LNCaP clone FGC (cell line): Measurements from ENCODE around the gene ALDH6A1.
"Not testable (repeated sequence)": the region's sequence is repeated elsewhere in the genome, so short reads cannot be mapped to it uniquely, and the experiment has no call there.

Experiments
- DNase-seq: peaks from one replicate; pipeline ENCODE4 v3.0.0-alpha.2; 2011; ENCODE audit warnings: low read depth
- H3K4me3 ChIP-seq: 2 replicates; pipeline ENCODE4 v1.5.1; 2011; ENCODE audit warnings: mild to moderate bottlenecking, low read depth, low read length, control low read depth
- CTCF ChIP-seq: IDR thresholded peaks from 2 replicates; pipeline ENCODE4 v1.5.1; 2012; ENCODE audit warnings: mild to moderate bottlenecking; ENCODE audit not compliant: control insufficient read depth, insufficient read depth; ENCODE audit errors: extremely low read depth

ALDH6A1 gene

GRCh38 chr14:74084277-74085046 lies at the start of gene ALDH6A1, which contains the start of gene LIN52:
Gene ALDH6A1, minus strand, starts transcription at chr14:74084453. Its CDS starts 59 bp downstream, at chr14:74084394.
Gene LIN52, plus strand, starts transcription at chr14:74084956. Its CDS starts 19 bp downstream, at chr14:74084975.
- peak; percentile 100 for DNase-seq
- no peak for TF ChIP-seq CTCF
- peak within 1 kb of the TSS; percentile 98 for H3K4me3 ChIP-seq

- no peak for TF ChIP-seq CTCF
- H3K4me3 ChIP-seq, result no peak overlapping the region
- DNase-seq, result no peak
These were observed 43.4 kb upstream of the ALDH6A1 start for GRCh38 chr14:74127634-74128033.

GRCh38 chr14:74126315-74127013 lies 42.2 kb upstream of the ALDH6A1 start:
- no peak overlapping the region for H3K4me3 ChIP-seq
- TF ChIP-seq CTCF, result no peak
- no peak for DNase-seq

GRCh38 chr14:74125487-74125886 lies 41.2 kb upstream of the ALDH6A1 start:
- not testable (repeated sequence) for DNase-seq, H3K4me3 ChIP-seq

GRCh38 chr14:74111395-74112216 lies 27.4 kb upstream of the ALDH6A1 start:
- TF ChIP-seq CTCF, result peak; percentile 70
- peak; percentile 21 for DNase-seq
- not testable (repeated sequence) for H3K4me3 ChIP-seq

GRCh38 chr14:74109369-74109768 lies 25.1 kb upstream of the ALDH6A1 start:
- TF ChIP-seq CTCF, result no peak
- H3K4me3 ChIP-seq, result no peak overlapping the region
- DNase-seq, result no peak

- no peak for TF ChIP-seq CTCF
- DNase-seq, result no peak
- H3K4me3 ChIP-seq, result no peak overlapping the region
These were observed 21.1 kb upstream of the ALDH6A1 start for GRCh38 chr14:74105381-74105780.
